Measurements from ENCODE around the gene ABHD17C. TPM values are rescaled to one million over a fixed set of nuclear protein-coding genes. Genes with fewer than 3 reads are reported as not detected.
"Not testable (repeated sequence)": the region's sequence is repeated elsewhere in the genome, so short reads cannot be mapped to it uniquely, and the experiment has no call there.

ABHD17C gene
- 5.0 TPM for total RNA-seq
- long read RNA-seq, partial matches to known transcripts: 2 of 3 reads
- long read RNA-seq, other reads (novel, unspliced or antisense): 0 of 3 reads

DNA sequence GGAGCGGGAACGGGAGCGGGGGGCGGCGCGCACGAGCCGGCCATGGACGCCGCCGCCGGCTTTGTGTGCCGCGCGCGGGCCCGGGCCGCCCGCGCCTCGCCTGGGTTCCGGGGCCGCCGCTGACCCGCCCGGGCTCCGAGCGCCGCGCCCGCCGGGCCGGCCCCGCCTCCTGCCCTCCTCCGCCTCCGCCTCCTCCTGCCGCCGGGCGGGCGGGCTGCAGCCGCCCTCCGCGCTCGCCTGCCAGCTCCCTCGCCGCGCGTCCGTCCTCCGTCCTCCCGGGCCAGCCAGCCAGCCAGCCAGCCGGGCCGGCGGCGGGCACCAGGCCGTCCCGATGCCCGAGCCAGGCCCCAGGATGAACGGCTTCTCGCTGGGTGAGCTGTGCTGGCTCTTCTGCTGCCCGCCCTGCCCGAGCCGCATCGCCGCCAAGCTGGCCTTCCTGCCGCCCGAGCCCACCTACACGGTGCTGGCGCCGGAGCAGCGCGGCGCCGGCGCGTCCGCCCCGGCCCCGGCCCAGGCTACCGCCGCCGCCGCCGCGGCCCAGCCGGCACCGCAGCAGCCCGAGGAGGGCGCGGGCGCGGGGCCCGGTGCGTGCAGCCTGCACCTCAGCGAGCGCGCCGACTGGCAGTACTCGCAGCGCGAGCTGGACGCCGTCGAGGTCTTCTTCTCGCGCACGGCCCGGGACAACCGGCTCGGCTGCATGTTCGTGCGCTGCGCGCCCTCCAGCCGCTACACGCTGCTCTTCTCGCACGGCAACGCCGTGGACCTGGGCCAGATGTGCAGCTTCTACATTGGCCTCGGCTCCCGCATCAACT lies at the start of gene ABHD17C:
Gene ABHD17C (plus strand): TSS at position 212 of the 812 bp plus-strand sequence. CDS start 120 bp downstream, at position 332.
- peak; percentile 91 for DNase-seq (ENCODE audit: low spot score)

DNA sequence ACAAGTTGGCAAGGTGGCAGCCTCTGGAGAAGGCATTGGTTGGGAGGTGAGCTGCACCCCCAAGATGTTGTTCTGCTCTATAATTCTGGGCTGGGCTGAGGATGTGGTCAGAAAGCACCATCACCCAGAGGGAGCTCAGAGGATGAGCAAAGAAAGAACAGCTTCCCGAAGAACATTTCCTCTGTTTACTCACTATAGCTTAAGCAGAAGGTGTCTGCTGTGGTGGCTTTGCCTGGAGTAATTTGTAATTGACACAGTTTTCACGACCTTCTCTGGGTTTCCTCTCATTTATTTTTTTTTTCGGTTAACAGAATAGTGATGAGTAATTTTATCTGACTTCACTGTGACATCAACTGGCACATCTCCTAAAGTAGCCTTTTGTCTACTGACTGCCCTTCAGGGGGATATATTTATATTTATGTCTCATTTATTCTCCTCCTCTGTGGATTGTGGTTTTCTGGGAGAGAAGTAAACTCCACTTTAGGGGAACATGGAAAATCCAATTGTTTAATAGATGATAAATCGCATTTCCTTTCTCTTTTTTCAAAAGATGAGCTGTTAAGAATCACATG lies 49.5 kb upstream of the ABHD17C start:
- DNase-seq (ENCODE audit: low spot score): no peak

DNA sequence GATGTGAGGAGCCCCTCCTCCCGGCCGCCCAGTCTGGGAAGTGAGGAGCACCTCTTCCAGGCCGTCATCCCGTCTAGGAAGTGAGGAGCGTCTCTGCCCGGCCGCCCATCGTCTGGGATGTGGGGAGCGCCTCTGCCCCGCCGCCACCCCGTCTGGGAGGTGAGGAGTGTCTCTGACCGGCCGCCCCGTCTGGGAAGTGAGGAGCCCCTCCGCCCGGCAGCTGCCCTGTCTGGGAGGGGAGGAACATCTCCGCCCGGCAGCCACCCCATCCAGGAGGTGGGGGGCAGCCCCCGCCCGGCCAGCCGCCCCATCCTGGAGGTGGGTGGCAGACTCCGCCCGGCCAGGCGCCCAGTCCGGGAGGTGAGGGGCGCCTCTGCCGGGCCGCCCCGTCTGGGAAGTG lies 47.7 kb upstream of the ABHD17C start:
- DNase-seq (ENCODE audit: low spot score): not testable (repeated sequence)

DNA sequence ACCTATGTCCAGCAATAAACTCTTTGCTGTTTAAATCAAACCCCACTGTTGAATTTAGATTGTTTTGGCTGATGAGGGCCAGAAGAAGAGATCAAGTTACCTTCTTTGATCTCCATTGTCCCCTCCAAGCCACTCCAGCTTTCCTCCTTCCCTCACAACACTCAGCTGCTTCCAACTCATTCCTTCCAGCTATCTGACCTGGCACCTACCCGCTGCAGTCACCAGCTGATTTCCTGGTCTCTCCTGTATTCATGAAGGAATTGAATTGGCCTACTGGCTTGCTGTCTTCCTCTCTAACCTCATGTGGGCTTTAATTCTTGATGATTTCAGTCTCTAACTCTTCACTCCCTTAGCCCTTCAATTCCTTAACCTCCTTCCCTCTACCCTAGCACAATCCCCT lies 40.8 kb upstream of the ABHD17C start:
- DNase-seq (ENCODE audit: low spot score): no peak

DNA sequence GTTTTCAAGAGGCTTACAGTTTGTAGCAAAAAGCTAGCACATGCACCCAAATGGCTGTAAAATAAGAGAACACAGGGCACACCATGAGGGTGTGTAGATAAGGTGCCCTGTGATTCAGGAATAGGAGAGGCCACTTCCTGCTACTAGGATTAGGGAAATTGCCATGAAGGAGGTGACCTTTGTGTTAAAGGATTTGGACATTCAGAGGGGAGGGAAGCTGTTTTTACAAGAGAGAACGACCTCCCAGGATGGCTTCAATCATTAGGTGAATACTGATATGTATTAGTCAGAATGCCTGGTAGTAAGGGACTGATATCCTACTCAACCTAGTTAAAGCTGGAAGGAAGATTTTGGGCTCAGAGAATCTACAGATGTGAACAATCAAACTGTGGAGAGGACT lies 35.7 kb upstream of the ABHD17C start:
- DNase-seq (ENCODE audit: low spot score): no peak

DNA sequence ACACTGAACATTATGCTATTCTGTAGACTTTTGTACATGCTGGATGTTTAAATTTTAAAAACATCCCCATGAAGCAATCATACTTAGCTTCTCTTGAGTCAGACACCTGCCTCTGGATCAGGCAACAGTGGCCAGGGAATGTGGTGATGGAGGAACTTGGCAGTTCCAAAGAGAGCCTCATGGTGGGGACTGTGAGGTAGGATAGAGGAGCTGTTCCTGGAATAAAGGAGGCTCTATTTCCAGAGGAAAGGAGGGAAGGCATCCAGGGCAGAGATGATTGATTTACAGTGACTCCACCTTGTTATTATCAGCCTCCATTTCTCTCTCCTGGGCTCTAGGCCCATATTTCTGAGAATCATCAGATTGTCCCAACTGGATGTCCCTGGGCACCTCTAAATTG lies 35.0 kb upstream of the ABHD17C start:
- no peak for DNase-seq (ENCODE audit: low spot score)

DNA sequence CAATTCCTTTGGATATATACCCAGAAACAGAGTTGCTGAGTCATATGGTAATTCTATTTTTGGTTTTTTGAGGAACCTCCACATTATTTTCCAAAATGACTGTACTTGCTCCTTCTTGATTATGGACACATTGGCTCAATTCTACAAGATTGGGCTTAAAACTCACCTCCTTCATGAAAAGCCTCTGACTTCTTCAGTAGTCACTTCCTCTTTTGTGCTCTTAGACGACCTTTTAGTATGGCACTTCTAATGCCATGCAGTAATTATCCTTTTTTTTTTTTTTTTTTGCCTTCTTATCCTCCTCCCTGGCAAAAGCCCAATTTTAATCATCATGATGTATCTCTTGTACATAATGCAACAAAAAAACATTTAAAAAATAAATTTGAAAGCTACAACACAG lies 33.0 kb upstream of the ABHD17C start:
- no peak for DNase-seq (ENCODE audit: low spot score)

DNA sequence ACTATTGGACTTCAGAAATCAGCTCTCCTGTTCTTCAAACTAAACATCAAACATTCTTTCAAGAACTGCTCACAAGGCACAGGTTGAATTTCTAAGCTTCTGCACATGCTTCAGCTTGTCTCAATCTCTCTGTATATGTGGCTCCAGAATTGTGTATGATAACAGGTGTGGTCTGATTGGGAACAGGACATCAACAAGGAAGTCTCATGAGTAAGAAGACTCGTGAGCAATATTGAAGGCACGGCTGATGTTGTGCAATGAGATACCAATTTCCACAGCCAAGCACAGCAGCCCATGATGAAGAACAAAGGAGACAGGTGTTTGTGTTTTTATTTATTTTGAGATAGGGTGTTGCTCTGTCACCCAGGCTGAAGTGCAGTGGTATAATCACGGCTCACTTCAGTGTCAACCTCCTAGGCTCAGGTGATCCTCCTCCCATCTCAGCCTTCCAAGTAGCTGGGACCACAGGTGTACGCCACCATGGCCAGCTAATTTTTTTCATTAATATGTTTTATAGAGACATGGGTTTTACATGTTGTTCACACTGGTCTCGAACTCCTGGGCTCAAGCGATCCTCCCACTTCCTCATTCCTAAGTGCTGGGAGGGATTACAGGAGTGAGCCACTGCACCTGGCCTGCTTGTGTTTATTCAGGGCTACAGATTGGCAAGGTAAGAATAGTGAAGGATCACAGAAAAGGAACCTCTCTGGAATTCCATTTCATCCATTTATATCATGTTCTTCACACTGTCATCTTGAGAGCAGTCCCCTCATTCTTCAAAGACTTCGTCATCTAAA lies 32.2 kb upstream of the ABHD17C start:
- DNase-seq (ENCODE audit: low spot score): no peak

DNA sequence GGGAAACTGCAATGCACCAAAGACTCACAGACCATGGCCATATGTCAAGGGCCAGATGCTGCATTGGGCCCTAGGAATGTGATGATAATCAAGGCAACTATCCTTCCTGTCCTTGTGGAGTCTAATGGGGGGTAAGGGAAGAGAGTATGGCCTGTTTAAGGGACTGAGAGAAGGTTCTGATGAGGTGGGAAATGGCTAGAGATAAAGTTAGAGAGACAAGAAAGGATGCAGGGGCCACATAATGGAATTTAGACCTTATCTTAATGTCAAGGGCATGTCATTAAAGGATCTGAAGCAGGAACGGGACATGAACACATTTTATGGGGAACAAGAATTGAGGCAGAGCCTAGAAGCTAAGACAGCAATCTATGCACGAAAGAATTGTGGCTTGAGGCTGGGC lies 30.0 kb upstream of the ABHD17C start:
- DNase-seq (ENCODE audit: low spot score): no peak

DNA sequence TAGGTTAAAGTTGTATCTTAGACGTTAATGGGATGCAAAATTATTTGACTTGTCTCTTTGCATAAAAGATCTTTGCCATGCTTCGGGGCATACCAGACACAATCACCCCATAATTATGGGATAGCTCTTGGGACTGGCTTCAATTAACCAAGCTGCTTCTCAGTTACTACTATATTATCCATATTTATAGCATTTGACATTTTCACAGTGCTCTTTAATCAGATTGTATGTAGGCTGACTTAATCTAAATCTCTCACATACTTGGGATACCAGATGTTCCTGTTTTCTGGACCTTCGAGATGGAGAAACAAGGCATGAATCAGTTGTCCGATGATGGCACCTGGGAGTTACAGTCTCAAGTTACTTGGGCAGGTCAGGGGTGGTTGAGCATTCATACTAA lies 27.2 kb upstream of the ABHD17C start:
- no peak for DNase-seq (ENCODE audit: low spot score)

DNA sequence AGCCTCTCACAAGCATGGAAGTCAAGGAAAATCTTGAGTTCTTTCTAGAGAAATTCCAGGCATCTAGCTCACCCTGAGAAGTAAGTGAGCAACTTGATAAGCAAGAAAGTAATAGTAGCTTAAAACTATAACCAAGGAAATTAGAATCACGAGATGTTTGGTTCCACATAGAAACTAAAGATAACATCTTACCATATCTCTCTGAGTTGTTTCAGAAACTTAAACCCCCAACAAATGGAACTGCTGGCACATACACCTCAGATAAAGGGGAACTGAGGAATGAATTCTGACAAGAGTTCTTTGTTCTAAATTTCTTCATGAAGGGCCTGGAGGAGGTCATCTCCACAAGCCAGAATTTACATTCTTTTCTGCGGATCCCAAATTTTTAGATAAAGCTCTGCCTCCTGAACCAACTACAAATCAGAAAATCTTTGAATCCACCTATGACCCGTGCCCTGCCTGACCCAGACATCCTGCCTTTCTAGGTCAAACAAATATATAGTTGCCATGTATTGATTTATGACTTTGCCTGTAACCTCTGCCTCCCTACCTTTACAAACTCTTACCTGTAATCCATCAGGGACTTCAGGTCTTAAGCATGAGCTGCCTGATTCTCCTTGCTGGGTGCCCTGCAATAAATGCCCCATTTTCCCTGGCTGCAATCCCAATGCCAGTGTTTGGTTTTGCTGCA lies 26.4 kb upstream of the ABHD17C start:
- no peak for DNase-seq (ENCODE audit: low spot score)

DNA sequence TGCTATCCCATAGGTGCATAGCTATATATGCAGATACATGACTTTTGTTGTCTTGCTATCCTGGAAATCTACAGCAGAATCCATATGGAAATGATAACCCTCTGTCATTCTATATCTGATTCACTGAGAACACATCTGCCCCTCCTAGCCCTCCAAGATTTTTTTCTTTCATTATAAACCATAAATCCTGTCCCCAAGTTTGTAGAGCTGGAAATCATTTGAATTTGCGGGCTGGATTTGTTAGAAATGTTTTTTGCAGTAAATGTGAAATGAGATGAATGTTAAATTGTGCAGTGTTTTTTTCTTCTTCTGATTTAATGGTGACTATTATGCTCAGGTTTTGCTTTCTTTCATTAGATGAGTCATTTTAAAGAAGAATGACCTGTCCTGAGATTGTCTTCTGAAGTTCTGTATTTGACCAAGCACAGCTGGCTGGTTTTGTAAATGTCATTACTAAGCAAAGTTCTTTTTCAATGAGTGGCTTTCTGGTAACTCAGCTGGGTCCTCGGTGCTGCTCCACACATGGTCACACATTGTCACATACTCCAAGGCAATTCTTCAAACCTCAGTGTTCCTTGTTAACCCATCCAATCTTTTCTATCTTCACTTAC lies 25.3 kb upstream of the ABHD17C start:
- DNase-seq (ENCODE audit: low spot score): no peak

DNA sequence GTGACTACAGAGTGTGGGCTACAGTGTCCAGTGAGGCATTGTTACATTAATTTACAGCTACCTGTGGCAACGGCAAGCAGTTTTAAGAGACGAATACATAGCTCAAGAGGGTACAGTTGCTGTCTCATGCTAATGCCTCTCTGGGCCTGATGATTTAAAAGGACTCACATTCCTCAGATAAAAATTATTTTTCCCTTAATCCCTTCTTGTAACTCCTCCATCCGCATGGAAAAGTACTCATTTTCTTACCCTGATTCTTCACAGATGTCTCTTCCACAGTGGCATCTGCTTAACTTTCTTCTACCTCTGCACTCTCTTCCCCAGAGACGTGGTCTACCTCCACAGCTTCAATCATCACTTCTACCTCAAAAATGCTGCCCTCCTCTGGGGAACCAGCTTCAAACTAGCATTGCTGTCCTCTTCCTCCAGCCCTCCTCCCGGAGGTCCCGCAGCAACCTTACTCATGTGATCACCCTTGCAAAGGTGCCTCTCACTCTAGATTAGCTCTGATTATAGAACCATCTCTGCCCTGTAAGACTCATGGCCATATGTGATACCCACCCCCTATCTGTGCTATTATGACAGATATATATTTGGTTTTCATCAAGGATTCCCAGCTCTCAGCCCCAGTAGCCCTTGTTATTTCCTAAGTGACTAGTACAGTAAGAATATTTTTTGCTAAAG lies 21.4 kb upstream of the ABHD17C start:
- no peak for DNase-seq (ENCODE audit: low spot score)

DNA sequence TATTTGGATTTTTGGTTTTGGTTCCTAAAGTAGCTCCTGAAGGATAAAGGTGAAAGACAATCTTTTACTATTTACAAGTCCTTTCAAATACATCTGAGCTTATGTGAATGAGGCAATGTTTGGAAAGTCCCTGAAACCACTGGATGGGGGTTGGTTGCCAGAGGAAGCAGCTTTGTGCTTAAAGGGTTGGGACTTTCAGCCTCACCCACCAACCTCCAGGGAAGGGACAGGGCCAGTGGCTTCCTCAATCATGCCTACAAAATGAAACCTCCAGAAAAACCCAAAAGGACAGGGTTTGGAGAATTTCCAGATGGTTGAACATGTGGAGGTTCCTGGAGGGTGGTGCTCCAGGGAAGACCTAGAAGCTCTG lies 20.9 kb upstream of the ABHD17C start:
- DNase-seq (ENCODE audit: low spot score): no peak

DNA sequence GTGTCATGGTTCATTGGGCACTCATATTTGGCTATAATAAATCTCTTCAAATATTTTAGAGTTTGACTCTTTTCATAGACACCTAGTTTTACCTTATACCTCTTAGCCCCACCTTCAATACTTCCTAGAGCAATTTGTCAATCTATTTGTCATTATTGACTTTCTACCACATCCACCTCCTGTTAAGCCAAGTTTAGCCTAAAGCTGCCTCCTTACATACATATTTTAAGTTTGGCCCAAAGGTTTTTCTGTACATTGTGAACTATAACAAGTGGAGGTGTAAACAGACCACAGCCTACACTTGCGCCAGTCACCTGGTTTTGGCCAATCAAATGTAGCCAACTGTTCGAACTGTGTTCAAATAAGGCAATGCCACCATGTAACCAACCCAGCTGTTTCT lies 18.1 kb upstream of the ABHD17C start:
- DNase-seq (ENCODE audit: low spot score): no peak

DNA sequence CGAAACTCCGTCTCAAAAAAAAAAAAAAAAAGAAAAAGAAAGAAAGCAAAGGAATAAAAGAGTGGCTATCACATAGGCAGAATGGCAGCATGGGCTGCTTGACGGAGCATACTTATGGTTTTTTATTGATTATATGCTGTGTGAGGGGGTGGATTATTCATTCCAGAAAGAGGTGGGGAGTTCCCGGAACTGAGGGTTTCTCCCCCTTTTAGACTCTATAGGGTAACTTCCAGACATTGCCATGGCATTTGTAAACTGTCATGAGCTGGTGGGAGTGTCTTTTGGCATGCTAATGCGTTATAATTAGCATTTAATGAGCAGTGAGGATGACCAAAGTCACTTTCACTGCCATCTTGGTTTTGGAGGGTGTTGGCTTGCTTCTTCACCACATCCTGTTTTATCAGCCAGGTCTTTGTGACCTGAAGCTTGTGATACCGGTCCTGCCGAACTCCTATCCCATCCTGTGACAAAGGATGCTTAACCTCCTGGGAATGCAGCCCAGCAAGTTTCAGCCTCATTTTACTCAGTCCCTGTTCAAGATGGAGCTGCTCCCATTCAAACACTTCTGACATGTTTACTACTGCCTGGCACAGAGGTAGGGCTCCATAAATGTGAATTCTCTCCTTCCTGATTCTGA lies 15.8 kb upstream of the ABHD17C start:
- no peak for DNase-seq (ENCODE audit: low spot score)

DNA sequence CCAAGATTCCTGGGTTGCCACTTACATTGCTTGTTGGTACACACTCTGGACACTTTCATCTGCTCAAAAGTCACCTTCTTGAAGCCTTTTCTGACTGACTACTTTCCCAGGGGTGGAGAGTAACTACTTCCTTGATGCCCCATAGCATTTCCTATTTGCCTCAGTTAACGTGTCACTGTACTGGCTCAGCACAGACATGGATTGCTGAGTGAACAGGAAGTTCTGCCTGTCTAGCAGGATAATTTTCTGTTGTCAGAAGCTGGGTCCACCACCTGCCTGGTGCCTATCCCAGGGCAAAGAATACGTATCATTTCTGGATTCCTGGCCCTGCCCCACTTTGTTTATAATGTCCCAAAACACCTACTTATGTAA lies 15.3 kb upstream of the ABHD17C start:
- no peak for DNase-seq (ENCODE audit: low spot score)

DNA sequence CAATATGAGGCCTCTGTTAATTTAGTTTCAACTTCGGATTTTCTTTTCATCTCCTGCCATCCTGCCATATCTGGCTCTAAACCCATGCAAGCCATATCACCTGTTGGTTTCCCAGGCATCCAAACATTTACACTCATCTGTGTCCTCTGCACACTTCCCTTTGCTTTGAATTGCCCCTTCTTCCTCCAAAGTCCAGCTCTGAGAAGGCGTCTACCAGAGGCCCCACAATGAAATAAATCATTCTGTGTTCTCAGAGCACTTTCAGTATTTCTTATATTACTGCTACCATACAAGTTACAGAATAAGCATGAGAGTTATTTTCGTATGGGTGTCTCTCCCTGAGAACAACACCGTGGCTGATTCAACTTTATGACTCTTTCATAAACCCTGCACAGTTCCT lies 12.9 kb upstream of the ABHD17C start:
- no peak for DNase-seq (ENCODE audit: low spot score)

DNA sequence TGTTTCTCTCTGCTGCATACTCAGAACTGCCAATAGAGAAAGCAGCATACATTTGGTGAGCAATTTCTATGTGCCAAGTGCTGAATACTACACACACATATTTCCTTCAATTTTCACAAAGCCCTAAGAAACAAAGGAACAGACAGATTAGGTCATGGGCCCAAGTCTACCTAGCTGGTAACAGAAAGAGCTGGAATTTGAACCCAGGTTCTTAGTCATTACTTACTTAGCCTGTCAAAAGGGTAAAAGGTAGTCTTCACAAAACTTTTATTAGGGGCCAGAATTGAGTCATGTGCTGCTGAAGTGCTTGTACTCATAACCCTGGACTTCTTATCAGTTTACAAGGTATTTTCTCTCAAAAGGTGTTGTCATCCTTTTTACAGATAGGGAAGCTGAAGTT lies 10.4 kb upstream of the ABHD17C start:
- DNase-seq (ENCODE audit: low spot score): no peak

DNA sequence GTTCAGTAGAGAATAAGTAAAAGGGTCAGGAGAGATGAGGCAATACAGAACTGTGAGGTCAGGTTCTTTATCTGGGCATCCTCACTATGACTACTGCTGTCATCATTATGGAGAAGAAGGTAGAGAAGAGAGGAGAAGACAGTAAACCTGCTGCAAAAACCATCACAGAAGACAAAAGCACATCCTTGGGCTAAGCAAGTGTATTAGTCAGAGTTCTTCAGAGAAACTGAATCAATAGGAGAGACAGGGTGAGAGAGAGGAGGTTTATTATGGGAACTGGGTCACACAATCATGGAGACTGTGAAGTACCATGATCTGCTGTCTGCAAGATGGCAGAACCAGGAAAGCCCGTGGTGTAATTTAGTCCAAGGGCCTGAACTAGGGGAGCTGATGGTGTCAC lies 9.5 kb upstream of the ABHD17C start:
- no peak for DNase-seq (ENCODE audit: low spot score)

Measured in mesenteric fat pad (tissue), 1 donor.